ENCODE data around the gene CCNJL.
"Not testable (repeated sequence)": the region's sequence is repeated elsewhere in the genome, so short reads cannot be mapped to it uniquely, and the experiment has no call there.

Gene CCNJL, protein sequence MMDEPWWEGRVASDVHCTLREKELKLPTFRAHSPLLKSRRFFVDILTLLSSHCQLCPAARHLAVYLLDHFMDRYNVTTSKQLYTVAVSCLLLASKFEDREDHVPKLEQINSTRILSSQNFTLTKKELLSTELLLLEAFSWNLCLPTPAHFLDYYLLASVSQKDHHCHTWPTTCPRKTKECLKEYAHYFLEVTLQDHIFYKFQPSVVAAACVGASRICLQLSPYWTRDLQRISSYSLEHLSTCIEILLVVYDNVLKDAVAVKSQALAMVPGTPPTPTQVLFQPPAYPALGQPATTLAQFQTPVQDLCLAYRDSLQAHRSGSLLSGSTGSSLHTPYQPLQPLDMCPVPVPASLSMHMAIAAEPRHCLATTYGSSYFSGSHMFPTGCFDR

GRCh38 chr5:160312134-160312959, at the start of gene CCNJL:
Gene CCNJL, minus strand, starts transcription at chr5:160312564. Its CDS starts 641 bp downstream, at chr5:160311923.
- DNase-seq, result peak; percentile 57

GRCh38 chr5:160361624-160362228, 49.4 kb upstream of the CCNJL start:
- no peak for DNase-seq

GRCh38 chr5:160360310-160360709, 47.9 kb upstream of the CCNJL start:
- no peak for DNase-seq

DNA sequence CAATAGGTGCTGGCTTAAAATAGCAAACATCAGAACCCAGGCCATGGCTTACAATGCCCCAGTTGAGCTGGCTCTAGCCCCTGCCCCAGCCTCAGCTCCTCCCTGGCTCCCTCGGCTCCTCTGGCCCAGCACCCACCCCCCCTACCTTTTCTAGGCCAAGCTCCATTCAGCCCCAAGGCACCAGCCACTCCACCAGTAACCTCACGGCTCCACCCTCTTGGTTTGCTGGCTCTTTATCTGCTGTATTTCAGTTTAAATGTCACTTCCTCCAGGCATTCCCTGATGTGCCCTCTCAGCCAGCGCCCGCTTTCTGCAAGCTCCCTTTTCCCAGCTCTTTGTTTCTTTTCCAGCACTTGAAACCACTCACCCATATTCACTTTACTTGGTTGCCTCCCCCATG, 47.5 kb upstream of the CCNJL start:
- DNase-seq, result no peak

GRCh38 chr5:160359242-160359641, 46.9 kb upstream of the CCNJL start:
- no peak for DNase-seq

DNA sequence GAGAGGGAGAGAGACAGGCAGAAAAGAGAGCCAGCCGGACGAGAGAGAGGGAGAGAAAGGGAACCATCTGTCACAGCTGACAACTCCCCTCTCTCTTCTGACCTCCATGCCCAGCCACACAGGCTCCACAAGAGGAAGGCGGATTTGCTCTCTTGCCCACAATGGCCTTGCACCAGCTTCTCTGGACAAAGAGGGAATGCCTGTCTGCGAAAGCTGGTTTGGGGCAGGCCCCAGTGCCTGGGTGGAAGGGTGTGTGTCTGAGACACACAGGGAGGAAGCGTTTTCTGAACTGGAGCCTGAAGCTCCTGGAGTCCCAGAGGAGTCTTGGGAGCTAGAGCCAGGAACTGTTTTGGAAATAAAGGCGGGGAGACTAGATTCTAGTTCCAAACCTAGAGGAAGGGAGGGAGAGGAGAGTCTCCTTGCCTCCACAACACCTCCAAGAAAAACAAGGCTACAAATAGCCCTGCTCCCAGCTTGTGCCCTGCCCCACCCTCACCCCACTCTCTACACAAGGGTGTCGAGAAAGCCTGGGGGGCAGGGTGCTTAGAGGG, 45.6 kb upstream of the CCNJL start:
- DNase-seq, result no peak

DNA sequence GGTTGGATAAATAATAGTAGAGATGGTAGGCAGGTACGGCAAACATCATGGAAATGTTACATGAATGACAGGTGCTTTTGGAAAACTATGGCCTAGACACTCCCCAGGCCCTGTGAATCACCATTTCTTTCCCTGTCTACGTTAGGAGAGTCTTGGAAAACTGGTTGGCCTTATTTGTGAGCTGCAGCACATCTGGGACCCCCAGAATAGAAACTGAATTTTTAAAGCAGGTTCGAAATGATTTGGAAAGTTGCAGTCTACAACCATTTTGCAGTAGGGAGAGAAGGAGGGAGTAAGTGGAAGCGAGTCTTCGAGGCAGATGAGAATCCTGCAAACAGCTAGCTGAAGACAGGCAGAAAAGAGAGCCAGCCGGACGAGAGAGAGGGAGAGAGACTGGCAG, 45.0 kb upstream of the CCNJL start:
- no peak for DNase-seq

DNA sequence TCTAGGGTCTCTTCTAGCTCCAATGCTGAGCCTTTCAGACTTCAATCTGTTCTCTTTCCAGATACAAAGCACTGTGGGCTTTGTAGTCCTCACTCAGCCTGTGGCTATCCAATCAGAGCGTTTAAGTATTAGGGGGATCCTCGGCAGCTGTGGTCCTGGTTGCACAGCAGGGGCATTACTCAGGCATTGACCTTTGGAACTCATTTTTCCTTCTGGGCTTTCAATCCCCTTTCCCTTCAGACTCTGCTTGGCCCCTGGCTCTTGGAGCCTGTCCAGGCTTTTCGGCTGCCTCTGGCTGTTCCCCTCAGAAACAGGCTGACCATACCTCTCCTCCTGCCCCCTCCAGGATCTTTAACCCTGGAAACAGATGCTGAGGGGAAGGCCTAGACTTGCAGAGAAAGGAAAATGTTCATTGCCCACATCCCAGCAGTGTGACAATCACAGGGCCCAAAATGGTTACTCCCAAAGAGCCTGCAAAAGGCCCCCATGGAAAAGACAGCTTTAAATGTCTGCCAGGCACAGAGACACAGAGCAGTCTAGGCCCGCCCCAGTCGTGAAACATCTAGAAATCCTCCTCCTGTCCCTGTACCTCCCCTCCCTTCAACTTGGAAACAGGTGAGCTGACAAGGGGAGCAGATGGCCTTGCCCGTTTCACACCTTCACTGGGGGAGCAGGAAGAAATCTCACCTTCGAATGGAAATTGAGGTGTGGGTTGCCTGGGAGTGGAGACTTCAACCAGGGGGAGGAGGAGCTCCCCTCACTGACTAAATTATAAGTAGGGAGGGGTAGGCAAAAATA, 44.4 kb upstream of the CCNJL start:
- DNase-seq, result no peak

DNA sequence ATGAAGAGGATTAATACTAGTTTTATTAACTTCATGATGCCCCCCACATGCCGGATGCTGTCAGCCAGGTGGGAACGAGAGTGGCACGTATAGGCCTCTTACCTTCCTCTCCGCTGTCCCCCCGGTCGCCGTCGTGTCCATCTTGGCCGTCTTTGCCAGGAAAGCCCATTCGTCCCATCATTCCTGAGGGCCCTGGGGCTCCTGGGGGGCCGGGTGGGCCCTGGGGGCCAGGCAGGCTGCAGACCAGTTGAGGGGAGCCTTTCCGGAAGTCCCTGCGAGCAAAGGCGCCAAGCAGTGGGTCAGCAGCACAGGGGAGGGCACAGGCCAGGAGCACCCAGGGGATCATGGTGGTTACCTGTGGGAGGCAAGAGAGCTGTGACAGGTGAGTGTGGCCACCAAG, 42.3 kb upstream of the CCNJL start:
- DNase-seq, result no peak

GRCh38 chr5:160353379-160353778, 41.0 kb upstream of the CCNJL start:
- DNase-seq, result no peak

DNA sequence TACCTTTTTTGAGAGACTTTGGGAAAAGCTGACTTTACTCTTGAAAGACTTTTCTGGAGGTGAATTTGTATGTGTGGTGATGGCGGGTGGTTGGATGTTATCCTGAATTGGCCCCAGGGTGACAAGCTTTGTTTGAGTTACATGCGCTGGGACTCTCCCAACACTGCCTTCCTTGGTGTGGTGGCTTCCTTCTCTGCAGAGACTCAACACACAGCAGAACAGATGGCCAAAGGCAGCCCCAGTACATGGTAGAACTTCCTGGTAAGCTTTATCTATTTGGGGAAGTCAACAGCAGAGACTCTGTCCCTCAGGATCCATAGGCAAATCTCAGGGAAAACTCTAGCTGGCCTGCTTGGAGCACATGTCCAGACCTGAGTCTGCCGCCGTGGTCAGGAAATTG, 39.9 kb upstream of the CCNJL start:
- DNase-seq, result no peak

- no peak for DNase-seq
These were observed 37.6 kb upstream of the CCNJL start for GRCh38 chr5:160349935-160350303.

DNA sequence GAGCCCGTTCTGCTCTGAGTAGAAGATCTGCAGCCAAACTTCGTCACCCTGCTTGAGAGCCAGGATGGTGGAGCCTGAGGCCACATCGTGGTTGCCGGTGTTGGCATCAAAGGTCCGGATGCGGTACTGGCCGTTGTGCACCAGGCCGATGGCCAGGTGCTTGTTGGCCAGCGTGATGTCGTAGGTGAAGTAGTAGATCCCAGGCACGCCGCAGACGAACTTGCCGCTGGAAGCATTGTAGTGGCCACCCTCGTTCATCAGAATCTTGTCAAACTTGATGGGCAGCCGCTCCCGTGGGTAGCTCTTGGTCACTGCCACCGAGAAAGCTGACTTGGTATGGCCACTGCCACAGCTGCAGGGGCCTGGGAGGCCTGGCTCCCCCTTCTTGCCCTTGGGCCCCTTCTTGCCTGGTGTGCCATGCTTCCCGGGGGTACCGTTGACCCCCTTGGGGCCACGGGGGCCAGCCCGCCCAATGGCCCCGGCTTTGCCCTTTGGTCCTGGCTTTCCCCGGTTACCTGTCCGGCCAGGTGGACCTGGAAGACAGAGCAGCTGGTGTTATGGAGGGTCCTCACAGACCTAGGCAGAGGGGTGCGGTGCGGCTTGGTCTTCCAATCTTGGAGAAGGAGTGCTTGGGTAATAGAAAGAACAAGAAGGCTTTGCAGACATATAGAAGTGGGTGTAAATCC, 37.0 kb upstream of the CCNJL start:
- no peak for DNase-seq

DNA sequence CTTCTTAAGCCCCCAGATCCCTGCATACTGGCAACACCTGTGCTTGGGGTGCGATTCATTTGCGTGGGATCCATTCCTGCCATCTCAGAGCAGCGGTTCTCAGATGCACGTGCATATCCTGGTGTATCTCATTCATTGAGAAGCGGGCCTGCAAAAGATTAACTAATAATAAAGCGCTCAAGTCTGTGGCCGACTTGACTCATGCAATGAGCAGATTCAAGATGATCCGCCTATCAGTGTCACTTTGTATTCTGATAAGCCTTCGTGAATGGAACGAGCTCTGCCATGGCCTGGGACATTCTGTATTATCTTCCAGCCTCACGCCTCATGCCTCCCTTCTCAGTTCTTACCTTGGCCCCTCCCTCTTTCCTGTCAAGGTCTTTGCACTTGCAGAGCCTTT, 35.7 kb upstream of the CCNJL start:
- no peak for DNase-seq

DNA sequence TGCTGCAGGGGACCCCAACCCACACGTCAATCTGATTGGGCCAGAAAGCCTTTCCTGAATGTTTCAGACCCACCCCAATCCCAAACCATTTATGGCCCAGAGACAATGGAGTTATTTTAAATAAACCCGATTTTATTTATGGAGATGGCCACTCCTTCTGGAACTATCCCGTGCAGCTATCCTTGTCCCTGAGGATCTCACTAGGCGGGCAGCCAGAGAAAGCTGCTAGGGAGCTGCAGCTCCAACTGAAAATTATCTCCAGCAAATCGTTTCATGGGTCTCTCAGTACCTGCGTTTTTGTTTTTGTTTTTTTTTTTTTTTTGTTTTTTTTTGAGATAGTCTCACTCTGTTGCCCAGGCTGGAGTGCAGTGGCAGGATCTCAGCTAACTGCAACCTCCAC, 35.1 kb upstream of the CCNJL start:
- DNase-seq, result no peak

- peak; percentile 5 for DNase-seq
These were observed 30.1 kb upstream of the CCNJL start for GRCh38 chr5:160342413-160342941.

- DNase-seq, result no peak
These were observed 29.0 kb upstream of the CCNJL start for GRCh38 chr5:160341309-160341870.

GRCh38 chr5:160340513-160340912, 28.1 kb upstream of the CCNJL start:
- DNase-seq, result not testable (repeated sequence)

DNA sequence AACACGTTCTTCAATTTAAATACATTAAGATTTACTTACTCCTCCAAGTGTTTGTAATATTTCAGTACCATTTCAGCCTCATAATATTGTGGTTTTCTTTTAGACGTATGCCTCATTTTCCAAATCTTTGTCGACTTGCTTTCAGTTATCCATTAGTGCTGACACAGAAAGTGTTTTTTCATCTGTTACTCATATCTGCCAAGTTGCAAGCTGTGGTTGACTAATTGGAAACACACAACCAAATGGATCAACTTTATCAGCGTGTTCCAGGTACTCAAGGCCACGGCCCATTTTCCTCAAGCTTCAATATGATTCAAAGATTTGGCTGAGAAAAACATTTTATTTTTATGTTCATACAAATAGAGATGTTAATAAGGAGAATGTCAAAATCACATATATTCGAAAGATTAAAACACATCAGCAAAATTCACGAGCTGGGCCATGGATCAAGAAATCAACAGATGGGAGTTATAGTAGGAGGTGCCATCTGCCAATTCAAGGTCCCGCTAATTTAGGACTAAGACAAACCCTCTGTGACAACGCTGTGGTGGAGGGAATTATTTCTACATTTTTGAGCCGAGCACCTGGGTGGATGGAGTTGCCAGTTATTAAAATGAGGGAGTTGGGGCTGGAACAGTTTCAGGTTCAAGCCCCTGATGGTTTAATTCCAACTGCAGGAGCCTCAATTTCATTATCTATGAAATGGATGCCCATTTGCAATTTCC, 27.2 kb upstream of the CCNJL start:
- DNase-seq, result no peak

DNA sequence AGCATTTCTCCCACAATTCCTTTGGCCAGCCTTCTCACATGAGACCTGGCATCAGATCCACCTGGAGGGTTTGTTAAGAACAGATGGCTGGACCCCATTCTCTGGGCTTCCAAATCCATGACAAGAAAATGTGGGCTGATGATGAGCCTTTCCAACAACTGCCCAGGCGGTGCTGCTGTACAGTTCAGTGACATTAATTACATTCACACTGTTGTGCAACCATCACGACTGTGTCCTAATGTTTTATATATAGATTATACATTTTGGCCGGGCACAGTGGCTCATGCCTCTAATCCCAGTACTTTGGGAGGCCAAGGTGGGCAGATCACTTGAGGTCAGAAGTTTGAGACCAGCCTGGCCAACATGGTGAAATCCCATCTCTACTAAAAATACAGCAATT, 22.4 kb upstream of the CCNJL start:
- DNase-seq, result not testable (repeated sequence)

DNA sequence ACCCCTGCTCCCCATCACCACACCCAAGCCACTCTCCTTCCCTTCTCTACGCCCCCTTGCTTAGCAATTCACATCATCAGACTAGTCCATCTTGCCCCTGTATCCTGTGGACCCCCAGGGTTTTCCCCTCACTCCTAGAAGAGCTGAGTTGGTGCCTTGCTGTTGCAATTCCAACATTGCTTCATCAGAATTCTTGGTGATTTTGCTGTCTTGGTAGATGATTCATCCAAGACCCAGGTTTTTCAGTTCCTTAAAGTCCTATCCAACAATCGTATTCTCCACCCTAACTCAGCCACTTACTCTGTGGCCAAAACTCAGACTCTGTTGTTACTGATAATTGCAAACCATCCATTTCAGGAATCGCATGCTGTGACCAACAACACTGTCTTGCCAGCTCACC, 21.4 kb upstream of the CCNJL start:
- DNase-seq, result no peak
